Thyroid gland (tissue), 4 donors: ENCODE measurements around the gene POLDIP2.

Source experiments
- CTCF ChIP-seq, 6 experiments: fragments of 200-600 bp in 3 of 6; fragments of 450-650 bp in 3 of 6; sonication (generic) in 3 of 6; IDR thresholded peaks; one replicate each; pipeline ENCODE4 v1.5.1; 2016 to 2019; ENCODE audit warnings: antibody characterized with exemption in 6 of 6, mild to moderate bottlenecking in 2 of 6, inconsistent platforms in 1 of 6, moderate library complexity in 1 of 6
- POLR2A ChIP-seq, 2 donors: fragments of 450-650 bp; IDR thresholded peaks; one replicate each; pipeline ENCODE4 v1.6.1; 2017; ENCODE audit warnings: antibody characterized with exemption in 2 of 2, mild to moderate bottlenecking in 2 of 2, moderate library complexity in 1 of 2

- TF ChIP-seq CTCF (IDR thresholded peaks at IDR 0.05) (no peak), POLR2A (IDR thresholded peaks at IDR 0.05) (no peak)
These were observed 33.7 kb upstream of the POLDIP2 start for GRCh38 chr17:28390984-28391383.
